HL-60 (cell line): ENCODE measurements around the gene CNDP2.
A peak's percentile ranks its signal among the peaks of the same experiment; 100 is the strongest.

ENCODE experiments used
- DNase-seq, 2 experiments: peaks; one replicate each; pipeline ENCODE4 v3.0.0-alpha.2; 2010 to 2020; ENCODE audit warnings: low read depth in 1 of 2, low spot score in 1 of 2
- H3K27ac ChIP-seq: fragments of 250-450 bp; sonication (Bioruptor Pico); replicated peaks from 2 replicates; pipeline ENCODE4 v1.5.1; 2020; ENCODE audit warnings: mild to moderate bottlenecking, moderate library complexity
- H3K27me3 ChIP-seq: fragments of 250-450 bp; sonication (Bioruptor Pico); 2 replicates; pipeline ENCODE4 v1.5.1; 2021; ENCODE audit warnings: mild to moderate bottlenecking, moderate library complexity; ENCODE audit not compliant: insufficient read depth, poor library complexity, severe bottlenecking
- H3K4me3 ChIP-seq: replicated peaks from 2 replicates; pipeline ENCODE4 v1.5.1; 2011; ENCODE audit warnings: mild to moderate bottlenecking, control low read depth, low read length; ENCODE audit not compliant: insufficient read depth
- CTCF ChIP-seq: IDR thresholded peaks from one replicate; pipeline ENCODE4 v1.5.1; 2011; ENCODE audit warnings: low read length, control low read depth, inconsistent platforms; ENCODE audit not compliant: insufficient read depth
- GABPA ChIP-seq: IDR thresholded peaks from 2 replicates; pipeline ENCODE4 v1.6.1; 2012; ENCODE audit warnings: low read depth
- POLR2AphosphoS5 ChIP-seq: IDR thresholded peaks from 2 replicates; pipeline ENCODE4 v1.6.1; 2012; ENCODE audit warnings: low read depth
- REST ChIP-seq: IDR thresholded peaks from 2 replicates; pipeline ENCODE4 v1.6.1; 2012; ENCODE audit warnings: low read depth; ENCODE audit not compliant: insufficient replicate concordance
- SPI1 ChIP-seq: IDR thresholded peaks from 2 replicates; pipeline ENCODE4 v1.6.1; 2012; ENCODE audit warnings: low read depth, mild to moderate bottlenecking, borderline replicate concordance

CNDP2 gene

GRCh38 chr18:74472312-74472711 lies 23.9 kb upstream of the CNDP2 start:
- no peak for TF ChIP-seq CTCF
- TF ChIP-seq GABPA: no peak
- TF ChIP-seq POLR2AphosphoS5: no peak
- TF ChIP-seq REST: no peak
- no peak for TF ChIP-seq SPI1
- no peak for DNase-seq
- no peak overlapping the region for H3K27ac ChIP-seq
- H3K27me3 ChIP-seq: peaks cover 4% of the 10 kb centered on the region
- no peak overlapping the region for H3K4me3 ChIP-seq

- no peak overlapping the region for H3K27ac ChIP-seq
- TF ChIP-seq CTCF (no peak), GABPA (no peak), REST (no peak), POLR2AphosphoS5 (no peak), SPI1 (no peak)
- peaks cover 4% of the 10 kb centered on the region for H3K27me3 ChIP-seq
- no peak for DNase-seq
- no peak overlapping the region for H3K4me3 ChIP-seq
Observed at GRCh38 chr18:74473976-74474640, 22.1 kb upstream of the CNDP2 start.

GRCh38 chr18:74476140-74476539 lies 20.0 kb upstream of the CNDP2 start:
- no peak for DNase-seq

More at GRCh38 chr18:74476140-74476539, 20.0 kb upstream of the CNDP2 start:
- peaks cover 4% of the 10 kb centered on the region for H3K27me3 ChIP-seq
- no peak overlapping the region for H3K27ac ChIP-seq
- no peak overlapping the region for H3K4me3 ChIP-seq
- peak; percentile 4 for TF ChIP-seq CTCF
- no peak for TF ChIP-seq POLR2AphosphoS5
